ENCODE measurements around the gene CSNK1G1. TPM values are rescaled to one million over a fixed set of nuclear protein-coding genes. Genes with fewer than 3 reads are reported as not detected.

CSNK1G1 gene
- total and polyA plus RNA-seq, 2 of the 8 experiments (the other 6 are each of a cell fraction or from before 2014, with no cell fraction given) = 6.0 to 12.9 TPM

- no peak overlapping the region for H4K5ac ChIP-seq (ENCODE audit: insufficient read length, low read depth, low read length)
- no peaks in the 10 kb centered on the region for H4K20me1 ChIP-seq (replicated peaks in 1 of 2; ENCODE audit: control insufficient read depth in 1 of 2, insufficient read depth in 2 of 2, low read length in 2 of 2)
- no peaks in the 10 kb centered on the region for H3K23me2 ChIP-seq (ENCODE audit: low read depth, low read length)
- DNase-seq (ENCODE audit: low read depth in 1 of 2, low spot score in 2 of 2) = no peak
- no peak overlapping the region for H2BK20ac ChIP-seq (ENCODE audit: low read length)
- 93% methylated on average over 3 of the region's 3 CpGs; no CpG with 5 or more reads in 1 of the 2 experiments for WGBS, 2 experiments (ENCODE audit: extremely low coverage in 1 of 2, insufficient coverage in 1 of 2, insufficient read length in 1 of 2, insufficient replicate concordance in 2 of 2, low coverage in 1 of 2, low lambda C conversion rate in 2 of 2, missing lambda C conversion rate in 1 of 2)
- H2BK12ac ChIP-seq (ENCODE audit: low read depth, low read length) = no peak overlapping the region
- H3K4me3 ChIP-seq (ENCODE audit: extremely low read depth in 1 of 4, insufficient read depth in 2 of 4, low read depth in 3 of 4, low read length in 4 of 4) = no peak overlapping the region
- no peak overlapping the region for H3K27ac ChIP-seq (ENCODE audit: low read depth, low read length)
- no peak overlapping the region for H3K4me2 ChIP-seq (ENCODE audit: insufficient read depth in 1 of 2, low read depth in 2 of 2, low read length in 2 of 2)
- no peak overlapping the region for H2AK5ac ChIP-seq (ENCODE audit: low read depth, low read length)
- H2BK120ac ChIP-seq (replicated peaks; ENCODE audit: low read depth, low read length) = no peak overlapping the region
- no peaks in the 10 kb centered on the region for H3K4me1 ChIP-seq (replicated peaks in 1 of 4; ENCODE audit: control insufficient read depth in 3 of 4, insufficient read depth in 4 of 4, low read length in 3 of 4)
- H4K8ac ChIP-seq (ENCODE audit: extremely low read depth, insufficient read depth, low read length) = no peak overlapping the region
- no peaks in the 10 kb centered on the region for H3K36me3 ChIP-seq (ENCODE audit: control insufficient read depth in 2 of 4, insufficient read depth in 4 of 4, low read length in 3 of 4)
- no peak overlapping the region for H3K4ac ChIP-seq (replicated peaks; ENCODE audit: insufficient read length, low read depth, low read length)
- H2BK15ac ChIP-seq (ENCODE audit: low read length) = no peak overlapping the region
- no peak overlapping the region for H3K18ac ChIP-seq (ENCODE audit: extremely low read depth, low read length)
- no peak overlapping the region for H2AFZ ChIP-seq (ENCODE audit: low read length)
- H3K56ac ChIP-seq (replicated peaks; ENCODE audit: insufficient read length, low read depth, low read length) = no peak overlapping the region
- no peaks in the 10 kb centered on the region for H3K27me3 ChIP-seq (replicated peaks in 1 of 4; ENCODE audit: control insufficient read depth in 3 of 4, extremely low read depth in 1 of 4, insufficient read depth in 3 of 4, low read length in 3 of 4)
- H4K91ac ChIP-seq (replicated peaks; ENCODE audit: insufficient read length, low read length) = no peak overlapping the region
- H2BK5ac ChIP-seq (ENCODE audit: low read depth, low read length) = no peak overlapping the region
- no peaks in the 10 kb centered on the region for H3K79me2 ChIP-seq (ENCODE audit: control insufficient read depth in 1 of 2, insufficient read depth in 2 of 2, low read length in 2 of 2)
- no peaks in the 10 kb centered on the region for H3K79me1 ChIP-seq (ENCODE audit: low read depth, low read length)
- H3K9me3 ChIP-seq (ENCODE audit: insufficient read depth in 2 of 2, low read depth in 1 of 2, low read length in 1 of 2) = peaks cover 2 to 3% of the 10 kb centered on the region in 2 experiments; a peak in 1 of 4 replicates
- CTCF ChIA-PET (ENCODE audit: partially characterized antibody) = no interaction called here
- no peak for FAIRE-seq
- no peak overlapping the region for H3K14ac ChIP-seq (ENCODE audit: insufficient read length)
- POLR2A ChIA-PET (ENCODE audit: partially characterized antibody) = no interaction called here
- no peak for TF ChIP-seq ZNF274 (IDR thresholded peaks at IDR 0.05; ENCODE audit: borderline replicate concordance, extremely low read depth, low read length)
- H3K9ac ChIP-seq (replicated peaks in 1 of 4; ENCODE audit: extremely low read depth in 1 of 4, low read depth in 3 of 4, low read length in 3 of 4) = no peak overlapping the region
- no peak overlapping the region for H3K23ac ChIP-seq (ENCODE audit: insufficient read length)
These were observed 133.2 kb downstream of the CSNK1G1 start for GRCh38 chr15:64222573-64223366.
